ENCODE results near the gene ACER2.

ACER2 gene

GRCh38 chr9:19457693-19458009 lies 48.8 kb downstream of the ACER2 start:
- in situ Hi-C loops (cut with MboI; ENCODE audit: low pct_unique_long_range_greater_than_20kb, low sequenced_read_pairs, unreplicated experiment): loop anchor here (10.0 kb wide), 2 partner anchors 93 to 373 kb away; no protein-coding TSS in a partner anchor
- no peak for DNase-seq (ENCODE audit: low spot score)
- no peak for TF ChIP-seq CTCF (IDR thresholded peaks at IDR 0.05; ENCODE audit: extremely low read depth, insufficient read depth, missing control alignments)

GRCh38 chr9:19460243-19460642 lies 51.4 kb downstream of the ACER2 start:
- no peak for TF ChIP-seq CTCF (IDR thresholded peaks at IDR 0.05; ENCODE audit: extremely low read depth, insufficient read depth, missing control alignments)
- in situ Hi-C loops (cut with MboI; ENCODE audit: low pct_unique_long_range_greater_than_20kb, low sequenced_read_pairs, unreplicated experiment): no loop called here

GRCh38 chr9:19461135-19461534 lies 52.3 kb downstream of the ACER2 start:
- in situ Hi-C loops (cut with MboI; ENCODE audit: low pct_unique_long_range_greater_than_20kb, low sequenced_read_pairs, unreplicated experiment): no loop called here
- DNase-seq (ENCODE audit: low spot score): no peak
- TF ChIP-seq CTCF (IDR thresholded peaks at IDR 0.05; ENCODE audit: extremely low read depth, insufficient read depth, missing control alignments): no peak

More at GRCh38 chr9:19460243-19460642, 51.4 kb downstream of the ACER2 start:
- DNase-seq (ENCODE audit: low spot score): no peak

GRCh38 chr9:19464061-19464763 lies 55.4 kb downstream of the ACER2 start:
- no peak for DNase-seq (ENCODE audit: low spot score)
- in situ Hi-C loops (cut with MboI; ENCODE audit: low pct_unique_long_range_greater_than_20kb, low sequenced_read_pairs, unreplicated experiment): no loop called here
- no peak for TF ChIP-seq CTCF (IDR thresholded peaks at IDR 0.05; ENCODE audit: extremely low read depth, insufficient read depth, missing control alignments)

- TF ChIP-seq CTCF (IDR thresholded peaks at IDR 0.05; ENCODE audit: extremely low read depth, insufficient read depth, missing control alignments): peak; percentile 97
- DNase-seq (ENCODE audit: low spot score): peak; percentile 95
- in situ Hi-C loops (cut with MboI; ENCODE audit: low pct_unique_long_range_greater_than_20kb, low sequenced_read_pairs, unreplicated experiment): no loop called here
These were observed 56.2 kb downstream of the ACER2 start for GRCh38 chr9:19464764-19465585.

- no peak for TF ChIP-seq CTCF (IDR thresholded peaks at IDR 0.05; ENCODE audit: extremely low read depth, insufficient read depth, missing control alignments)
- in situ Hi-C loops (cut with MboI; ENCODE audit: low pct_unique_long_range_greater_than_20kb, low sequenced_read_pairs, unreplicated experiment): no loop called here
- no peak for DNase-seq (ENCODE audit: low spot score)
These were observed 56.9 kb downstream of the ACER2 start for GRCh38 chr9:19465586-19466279.
